K562 (cell line): ENCODE results near the gene CARS2. TPM values are rescaled to one million over a fixed set of nuclear protein-coding genes. Genes with fewer than 3 reads are reported as not detected.

Experiments
- ATAC-seq: fragments of 200-7000 bp; cut with Tn5 transposase; 3 replicates; pipeline ENCODE4 v1.9.1; 2020; ENCODE audit warnings: moderate library complexity
- BruUV-seq: library from RNA; stranded (reverse); fragments of 400-500 nt; replicated peaks from 2 replicates; lab custom pipeline; 2021; lab: Mats Ljungman, UMichigan
- CTCF ChIA-PET: fragments of 300-600 bp; formaldehyde crosslinking; extraction: SDS; loops from one replicate; lab custom pipeline; 2021; ENCODE audit warnings: low intra/inter-chr PET ratio; lab: Yijun Ruan, JAX
- POLR2A ChIA-PET: fragments of 300-600, 350-650 bp; sonication (Branson Sonifier 250); formaldehyde crosslinking; extraction: SDS; loops from one replicate; lab custom pipeline; 2021; ENCODE audit warnings: antibody characterized with exemption, inconsistent platforms; lab: Yijun Ruan, JAX
- DNase-seq, 4 experiments: peaks; one replicate each; pipeline versions ENCODE4 v3.0.0 to v3.0.0-alpha.2; 2011 to 2018; ENCODE audit warnings: low spot score in 3 of 4, mixed read lengths in 3 of 4; ENCODE audit errors: extremely low read depth in 1 of 4
- FAIRE-seq: peaks from 2 replicates; lab custom pipeline; 2011; peaks lifted over from hg19 to GRCh38; lab: Jason Lieb, UNC
- H2AFZ ChIP-seq: 2 replicates; pipeline ENCODE4 v1.6.0; 2011; ENCODE audit warnings: low read depth, low read length, control low read depth, inconsistent platforms
- H3K27ac ChIP-seq: fragments of 200-600 bp; 3 replicates; pipeline ENCODE4 v1.8.0; 2011; ENCODE audit warnings: low read depth, mild to moderate bottlenecking, control low read depth, inconsistent platforms, low read length, moderate library complexity, mixed read lengths; ENCODE audit errors: extremely low read depth
- H3K27me3 ChIP-seq, 2 experiments: fragments of 300-600 bp in 1 of 2; 2 replicates in 1 of 2; 3 replicates in 1 of 2; pipeline versions ENCODE4 v1.6.0 to v1.8.0; 2011; ENCODE audit warnings: inconsistent platforms in 2 of 2, low read length in 2 of 2, mild to moderate bottlenecking in 1 of 2, mixed read lengths in 1 of 2, moderate library complexity in 1 of 2; ENCODE audit not compliant: control insufficient read depth in 2 of 2, insufficient read depth in 2 of 2
- H3K36me3 ChIP-seq: fragments of 300-600 bp; 3 replicates; pipeline ENCODE4 v1.8.0; 2011; ENCODE audit warnings: mild to moderate bottlenecking, low read length, inconsistent platforms; ENCODE audit not compliant: control insufficient read depth, insufficient read depth
- H3K4me1 ChIP-seq, 2 experiments: fragments of 200-600 bp in 1 of 2; replicated peaks in 1 of 2; 2 replicates in 1 of 2; 3 replicates in 1 of 2; pipeline versions ENCODE4 v1.5.1 to v1.8.0; 2011; ENCODE audit warnings: inconsistent platforms in 2 of 2, low read length in 2 of 2, mild to moderate bottlenecking in 1 of 2, mixed read lengths in 1 of 2, moderate library complexity in 1 of 2; ENCODE audit not compliant: control insufficient read depth in 2 of 2, insufficient read depth in 2 of 2
- H3K4me2 ChIP-seq: 2 replicates; pipeline ENCODE4 v1.6.1; 2011; ENCODE audit warnings: low read length, control low read depth, inconsistent platforms, mixed read lengths; ENCODE audit not compliant: insufficient read depth
- H3K4me3 ChIP-seq: fragments of 200-600 bp; sonication (generic), shearing (Covaris generic); 2 replicates; pipeline ENCODE4 v1.5.1; 2016; ENCODE audit warnings: control low read depth, inconsistent platforms
- H3K79me2 ChIP-seq: fragments of 200-600 bp; 3 replicates; pipeline ENCODE4 v1.8.0; 2011; ENCODE audit warnings: low read length, inconsistent platforms; ENCODE audit not compliant: control insufficient read depth, insufficient read depth
- H3K9ac ChIP-seq, 2 experiments: 2 replicates each; pipeline versions ENCODE4 v1.6.0 to v1.6.1; 2011; ENCODE audit warnings: low read depth in 2 of 2, low read length in 2 of 2, control low read depth in 1 of 2, inconsistent platforms in 1 of 2, mild to moderate bottlenecking in 1 of 2, mixed read lengths in 1 of 2; ENCODE audit not compliant: insufficient read depth in 1 of 2
- H3K9me1 ChIP-seq: one replicate; pipeline ENCODE4 v1.6.0; 2011; ENCODE audit warnings: inconsistent platforms, mild to moderate bottlenecking, low read length, moderate library complexity; ENCODE audit not compliant: control insufficient read depth, insufficient read depth
- H3K9me3 ChIP-seq: replicated peaks from 2 replicates; pipeline ENCODE4 v1.5.1; 2011; ENCODE audit warnings: low read depth, low read length, inconsistent platforms; ENCODE audit not compliant: control insufficient read depth, insufficient read depth
- H4K20me1 ChIP-seq: replicated peaks from 2 replicates; pipeline ENCODE4 v1.6.1; 2011; ENCODE audit warnings: low read length, inconsistent platforms, mixed read lengths; ENCODE audit not compliant: control insufficient read depth, insufficient read depth
- CUX1 ChIP-seq: fragments of 200-800 bp; sonication (Bioruptor generic); IDR thresholded peaks from 2 replicates; pipeline ENCODE4 v1.6.1; 2016; ENCODE audit warnings: missing genetic modification characterization, missing compliant biosample characterization
- WGBS: fragments of 100-300 bp; shearing (Covaris generic); methylation state at CpG from one replicate; pipeline ENCODE4 v1.1.6; 2016; ENCODE audit warnings: low coverage, mixed read lengths; ENCODE audit not compliant: insufficient coverage; ENCODE audit errors: missing lambda C conversion rate; 5-methylcytosine and 5-hydroxymethylcytosine counted together
- in situ Hi-C: fragments of 300-500 bp; cut with MboI; formaldehyde crosslinking; loops from 4 replicates; pipeline ENCODE4 v1.15.0; 2018; ENCODE audit warnings: inconsistent platforms, mixed read lengths
- intact Hi-C: fragments of 100-400 bp; cut with micrococcal nuclease; formaldehyde crosslinking; loops from 2 replicates; pipeline ENCODE4 v1.14.2; 2022
- polyA plus RNA-seq, 8 experiments: library from polyadenylated mRNA; depleted of rRNA in 4 of 8; stranded (reverse) in 5 of 8; unstranded in 3 of 8; fragments of >200 nt; fragmentation: Nextera tagmentation in 2 of 8; fragmentation: Illumina TruSeq in 1 of 8; extraction: Ambion mirVana in 2 of 8; extraction: Trizol in 1 of 8; gene quantifications; 2 replicates each; pipeline versions ENCODE4 v1.2.1 to v1.2.3, GENCODE V29; 2011 to 2014; ENCODE audit warnings: inconsistent platforms in 1 of 8, missing spikeins in 1 of 8
- total RNA-seq, 7 experiments: library from RNA; depleted of rRNA in 6 of 7; stranded (reverse); fragments of >200 nt in 6 of 7; fragmentation: Illumina TruSeq in 2 of 7; extraction: Trizol in 2 of 7; gene quantifications; 2 replicates each; pipeline versions ENCODE4 v1.2.1 to v1.2.3, GENCODE V29; 2011 to 2021; ENCODE audit warnings: low replicate concordance in 1 of 7

The CARS2 gene
- total and polyA plus RNA-seq, 9 of the 15 experiments (the other 6 are each of a cell fraction or from before 2014, with no cell fraction given), result 1.7 to 37.4 (median 30.5) TPM

- FAIRE-seq (no peak), ATAC-seq (no peak), DNase-seq (no peak)
- peaks cover 3% of the 10 kb centered on the region for H3K9me1 ChIP-seq
- H3K36me3 ChIP-seq, result peaks cover 30% of the 10 kb centered on the region; the same call in 1 of the 3 replicates
- no peaks in the 10 kb centered on the region for H3K79me2 ChIP-seq
- H3K4me2 ChIP-seq, result no peak overlapping the region
- WGBS, result 91% methylated on average over 6 of the region's 10 CpGs
- H3K9me3 ChIP-seq, result no peaks in the 10 kb centered on the region
- H3K4me1 ChIP-seq, result peaks cover 4 to 10% of the 10 kb centered on the region in 2 experiments; a peak in 4 of 5 replicates
- TF ChIP-seq CUX1 (CRISPR knock-in tag), result no peak
- no peaks in the 10 kb centered on the region for H4K20me1 ChIP-seq
- no TSS peak for BruUV-seq
- no peaks in the 10 kb centered on the region for H3K27me3 ChIP-seq
- POLR2A ChIA-PET, result no interaction called here
- H3K4me3 ChIP-seq, result no peak overlapping the region
- no peak overlapping the region for H3K27ac ChIP-seq
- H2AFZ ChIP-seq, result no peak overlapping the region
- in situ Hi-C loops, result no loop called here
- intact Hi-C loops, result no loop called here
- H3K9ac ChIP-seq, result no peak overlapping the region
- CTCF ChIA-PET, result no interaction called here
Observed at GRCh38 chr13:110652764-110653163, 53.2 kb downstream of the CARS2 start.
